22Rv1 (cell line): Measurements from ENCODE around the gene NUDT2.

Source experiments
- ZFX ChIP-seq: fragments of 450-650 bp; IDR thresholded peaks from 2 replicates; pipeline ENCODE4 v1.6.1; 2017; ENCODE audit warnings: antibody characterized with exemption, borderline replicate concordance
- TF ChIP-seq, protein P1 (sequence below): fragments of 450-650 bp; IDR thresholded peaks from 2 replicates; pipeline ENCODE4 v1.5.1; 2017; ENCODE audit warnings: mild to moderate bottlenecking

DNA sequence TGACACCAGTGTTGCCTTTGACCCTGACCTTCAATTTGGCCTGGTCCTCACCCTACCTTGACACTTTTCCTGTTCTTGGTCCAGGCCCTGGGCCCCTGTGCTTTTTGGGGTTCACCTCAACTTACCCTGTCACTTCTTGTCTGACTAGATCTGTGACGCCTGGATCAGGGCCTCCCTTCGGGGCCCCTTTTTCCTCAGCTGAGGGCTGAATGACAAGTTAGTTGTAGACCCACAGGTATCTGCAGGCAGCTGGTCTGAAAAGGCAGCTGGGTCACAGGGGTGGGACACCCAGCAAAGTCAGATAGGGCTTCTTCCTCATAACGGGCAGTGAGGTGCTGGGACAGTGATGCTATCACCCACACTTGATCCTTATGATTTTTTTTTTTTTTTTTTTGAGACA is 57.3 kb downstream of the NUDT2 start:
- TF ChIP-seq, protein P1, sequence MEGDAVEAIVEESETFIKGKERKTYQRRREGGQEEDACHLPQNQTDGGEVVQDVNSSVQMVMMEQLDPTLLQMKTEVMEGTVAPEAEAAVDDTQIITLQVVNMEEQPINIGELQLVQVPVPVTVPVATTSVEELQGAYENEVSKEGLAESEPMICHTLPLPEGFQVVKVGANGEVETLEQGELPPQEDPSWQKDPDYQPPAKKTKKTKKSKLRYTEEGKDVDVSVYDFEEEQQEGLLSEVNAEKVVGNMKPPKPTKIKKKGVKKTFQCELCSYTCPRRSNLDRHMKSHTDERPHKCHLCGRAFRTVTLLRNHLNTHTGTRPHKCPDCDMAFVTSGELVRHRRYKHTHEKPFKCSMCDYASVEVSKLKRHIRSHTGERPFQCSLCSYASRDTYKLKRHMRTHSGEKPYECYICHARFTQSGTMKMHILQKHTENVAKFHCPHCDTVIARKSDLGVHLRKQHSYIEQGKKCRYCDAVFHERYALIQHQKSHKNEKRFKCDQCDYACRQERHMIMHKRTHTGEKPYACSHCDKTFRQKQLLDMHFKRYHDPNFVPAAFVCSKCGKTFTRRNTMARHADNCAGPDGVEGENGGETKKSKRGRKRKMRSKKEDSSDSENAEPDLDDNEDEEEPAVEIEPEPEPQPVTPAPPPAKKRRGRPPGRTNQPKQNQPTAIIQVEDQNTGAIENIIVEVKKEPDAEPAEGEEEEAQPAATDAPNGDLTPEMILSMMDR = no peak
- TF ChIP-seq ZFX = no peak
